Common myeloid progenitor, CD34-positive (primary cell): ENCODE results near the gene SBF2.

ENCODE experiments used
- CTCF ChIA-PET: fragments of 350-600 bp; sonication (Branson Sonifier 250); formaldehyde crosslinking; loops from one replicate; lab custom pipeline; 2021; ENCODE audit warnings: antibody characterized with exemption; lab: Charles Lee
- POLR2A ChIA-PET: fragments of 350-600 bp; sonication (Branson Sonifier 250); formaldehyde crosslinking; loops from one replicate; lab custom pipeline; 2021; ENCODE audit warnings: antibody characterized with exemption; lab: Charles Lee
- DNase-seq, 3 donors: peaks; one replicate each; pipeline versions ENCODE4 v3.0.0 to v3.0.0-alpha.2; 2013
- H3K27ac ChIP-seq, 2 experiments: 1 replicate in 1 of 2; 2 replicates in 1 of 2; pipeline ENCODE4 v1.7.0; 2013; ENCODE audit warnings: inconsistent platforms in 2 of 2, low read length in 2 of 2, mild to moderate bottlenecking in 2 of 2, low read depth in 1 of 2, moderate library complexity in 1 of 2; ENCODE audit not compliant: severe bottlenecking in 2 of 2, insufficient read depth in 1 of 2, poor library complexity in 1 of 2
- H3K27me3 ChIP-seq, 5 experiments: replicated peaks in 2 of 5; 1 replicate in 3 of 5; 2 replicates in 2 of 5; pipeline versions ENCODE4 v1.6.1 to v1.7.0; 2013; ENCODE audit warnings: low read length in 4 of 5, mild to moderate bottlenecking in 2 of 5, moderate library complexity in 2 of 5, inconsistent platforms in 1 of 5; ENCODE audit not compliant: insufficient read depth in 5 of 5, control insufficient read depth in 4 of 5
- H3K36me3 ChIP-seq, 4 experiments: 1 replicate in 2 of 4; 2 replicates in 2 of 4; pipeline versions ENCODE4 v1.6.1 to v1.7.0; 2013; ENCODE audit warnings: low read length in 3 of 4, control low read depth in 1 of 4, mild to moderate bottlenecking in 1 of 4; ENCODE audit not compliant: control insufficient read depth in 4 of 4, insufficient read depth in 4 of 4
- H3K4me1 ChIP-seq, 4 experiments: 1 replicate in 3 of 4; 2 replicates in 1 of 4; pipeline versions ENCODE4 v1.6.1 to v1.7.1; 2013; ENCODE audit warnings: low read length in 3 of 4, mild to moderate bottlenecking in 3 of 4, control low read depth in 1 of 4, inconsistent platforms in 1 of 4, moderate library complexity in 1 of 4; ENCODE audit not compliant: control insufficient read depth in 4 of 4, insufficient read depth in 4 of 4; ENCODE audit errors: control extremely low read depth in 1 of 4
- H3K4me3 ChIP-seq, 7 experiments: 1 replicate in 4 of 7; 2 replicates in 3 of 7; pipeline versions ENCODE4 v1.5.1 to v1.7.0; 2013; ENCODE audit warnings: mild to moderate bottlenecking in 7 of 7, low read length in 6 of 7, moderate library complexity in 6 of 7, inconsistent platforms in 2 of 7, low read depth in 2 of 7, control low read depth in 1 of 7; ENCODE audit not compliant: insufficient read depth in 4 of 7, control insufficient read depth in 1 of 7; ENCODE audit errors: extremely low read depth in 1 of 7
- H3K9me3 ChIP-seq, 5 experiments: 1 replicate in 4 of 5; 2 replicates in 1 of 5; pipeline versions ENCODE4 v1.6.1 to v1.7.1; 2013; ENCODE audit warnings: low read length in 4 of 5, mild to moderate bottlenecking in 2 of 5, inconsistent platforms in 1 of 5, low read depth in 1 of 5, moderate library complexity in 1 of 5; ENCODE audit not compliant: control insufficient read depth in 4 of 5, insufficient read depth in 2 of 5; ENCODE audit errors: control extremely low read depth in 1 of 5
- WGBS: methylation state at CpG from one replicate; pipeline ENCODE4 v1.1.5; 2013; ENCODE audit not compliant: insufficient coverage; 5-methylcytosine and 5-hydroxymethylcytosine counted together

SBF2 gene

DNA sequence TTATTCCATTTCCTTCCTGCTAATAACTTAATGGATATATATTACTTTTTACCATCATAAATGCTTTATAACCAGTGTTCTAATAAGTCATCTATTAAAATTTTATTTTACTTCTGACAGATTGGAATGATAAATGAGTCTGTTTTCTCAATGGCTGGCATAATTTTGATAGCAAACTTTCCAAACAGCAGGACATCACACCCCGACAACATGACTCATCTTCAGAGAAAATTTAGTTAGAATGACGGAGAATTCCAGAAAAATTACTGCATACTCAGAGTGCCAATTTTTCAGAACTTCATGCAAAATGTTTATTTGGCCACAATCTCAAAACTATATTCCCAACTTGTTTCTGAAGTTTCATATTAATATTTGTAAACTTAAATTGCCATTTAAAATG, 455.8 kb downstream of the SBF2 start:
- no peaks in the 10 kb centered on the region for H3K9me3 ChIP-seq
- CTCF ChIA-PET, result no interaction called here
- 100% methylated on average over 2 of the region's 2 CpGs for WGBS
- H3K36me3 ChIP-seq, result peaks cover 0 to 11% (median 6%) of the 10 kb centered on the region in 4 experiments
- H3K27me3 ChIP-seq, result no peaks in the 10 kb centered on the region
- no peak for DNase-seq
- POLR2A ChIA-PET, result no interaction called here
- no peak overlapping the region for H3K4me3 ChIP-seq
- no peaks in the 10 kb centered on the region for H3K4me1 ChIP-seq
- H3K27ac ChIP-seq, result no peak overlapping the region

DNA sequence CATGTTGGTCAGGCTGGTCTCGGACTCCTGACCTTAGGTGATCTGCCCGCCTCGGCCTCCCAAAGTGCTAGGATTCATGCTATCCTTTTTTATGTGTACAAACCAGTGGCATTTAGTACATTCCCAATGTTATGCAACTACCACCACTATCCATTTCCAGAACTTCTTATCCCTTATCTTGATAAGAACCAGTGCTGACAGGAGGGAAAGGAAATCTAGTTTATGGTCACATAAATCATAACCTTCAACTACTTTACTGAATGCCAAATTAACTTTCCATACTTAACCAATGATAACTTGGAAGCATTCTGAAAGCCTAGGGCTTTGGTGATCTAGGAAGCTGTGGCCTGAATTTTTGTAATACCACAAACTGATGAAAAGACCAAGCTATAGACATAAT, 459.7 kb downstream of the SBF2 start:
- ChIA-PET POLR2A (no interaction called here), CTCF (no interaction called here)
- H3K36me3 ChIP-seq, result peaks cover 0 to 16% (median 9%) of the 10 kb centered on the region in 4 experiments
- no peak for DNase-seq
- no peak overlapping the region for H3K4me3 ChIP-seq
- no peaks in the 10 kb centered on the region for H3K9me3 ChIP-seq
- WGBS, result 100% methylated on average over 3 of the region's 3 CpGs
- no peaks in the 10 kb centered on the region for H3K4me1 ChIP-seq
- H3K27ac ChIP-seq, result no peak overlapping the region
- no peaks in the 10 kb centered on the region for H3K27me3 ChIP-seq

DNA sequence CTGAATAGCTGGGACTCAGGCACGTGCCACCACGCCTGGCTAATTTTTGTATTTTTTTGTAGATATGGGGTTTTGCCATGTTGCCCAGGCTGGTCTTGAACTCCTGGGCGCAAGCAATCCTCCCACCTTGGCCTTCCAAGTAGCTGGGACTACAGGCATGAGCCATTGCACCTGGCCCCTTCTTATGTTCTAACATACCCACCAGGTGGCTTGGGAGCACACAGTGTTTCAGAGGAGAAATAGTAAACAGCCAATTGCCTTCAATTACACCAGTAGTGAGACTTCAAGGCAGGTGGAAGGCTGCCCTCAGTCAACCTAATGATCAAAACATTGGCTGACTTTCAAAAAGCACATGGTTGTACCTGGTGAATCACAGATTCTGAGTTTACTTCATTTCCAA, 462.9 kb downstream of the SBF2 start:
- WGBS, result no CpG with 5 or more reads among the region's 3 CpGs
- ChIA-PET POLR2A (no interaction called here), CTCF (no interaction called here)
- no peaks in the 10 kb centered on the region for H3K9me3 ChIP-seq
- no peaks in the 10 kb centered on the region for H3K4me1 ChIP-seq
- peaks cover 0 to 14% (median 7%) of the 10 kb centered on the region in 4 experiments for H3K36me3 ChIP-seq
- H3K4me3 ChIP-seq, result no peak overlapping the region
- DNase-seq, result no peak
- no peak overlapping the region for H3K27ac ChIP-seq
- no peaks in the 10 kb centered on the region for H3K27me3 ChIP-seq

GRCh38 chr11:9827708-9828107, 466.3 kb downstream of the SBF2 start:
- POLR2A ChIA-PET, result no interaction called here
- no peak overlapping the region for H3K4me3 ChIP-seq
- H3K27me3 ChIP-seq, result no peaks in the 10 kb centered on the region
- H3K4me1 ChIP-seq, result no peaks in the 10 kb centered on the region
- WGBS, result 88% methylated on average over 1 of the region's 1 CpG
- H3K36me3 ChIP-seq, result peaks cover 0 to 12% (median 7%) of the 10 kb centered on the region in 4 experiments
- no peak overlapping the region for H3K27ac ChIP-seq
- CTCF ChIA-PET, result no interaction called here
- H3K9me3 ChIP-seq, result no peaks in the 10 kb centered on the region
- DNase-seq, result no peak

GRCh38 chr11:9826390-9826789, 467.6 kb downstream of the SBF2 start:
- ChIA-PET CTCF (no interaction called here), POLR2A (no interaction called here)
- no peak for DNase-seq
- H3K36me3 ChIP-seq, result peaks cover 0 to 9% (median 3%) of the 10 kb centered on the region in 4 experiments
- 100% methylated on average over 1 of the region's 1 CpG for WGBS
- no peak overlapping the region for H3K4me3 ChIP-seq
- no peak overlapping the region for H3K27ac ChIP-seq
- H3K4me1 ChIP-seq, result no peaks in the 10 kb centered on the region
- H3K27me3 ChIP-seq, result no peaks in the 10 kb centered on the region
- H3K9me3 ChIP-seq, result no peaks in the 10 kb centered on the region

DNA sequence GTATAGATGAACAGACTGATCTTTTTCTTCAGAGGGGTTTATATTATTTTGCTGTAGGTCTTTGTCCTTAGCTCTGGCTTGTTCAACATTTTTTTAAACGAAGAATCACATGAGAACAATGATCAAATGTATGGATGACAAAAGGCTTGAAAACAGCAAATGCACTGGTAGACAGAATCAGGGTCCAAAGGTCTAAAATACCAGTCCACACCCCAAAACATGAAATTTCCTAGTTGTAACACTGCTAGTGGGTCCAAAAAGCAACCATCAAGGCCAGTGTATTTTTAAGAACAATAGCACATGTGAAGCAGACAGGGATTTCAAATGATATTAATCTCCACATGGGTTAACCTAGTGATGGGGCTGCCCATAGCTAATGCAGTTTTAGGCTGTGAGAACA, 468.1 kb downstream of the SBF2 start:
- Histone ChIP-seq H3K4me1 (no peaks in the 10 kb centered on the region), H3K27ac (no peak overlapping the region), H3K36me3 (peaks cover 0 to 6% (median under 1%) of the 10 kb centered on the region in 4 experiments), H3K27me3 (no peaks in the 10 kb centered on the region), H3K4me3 (no peak overlapping the region), H3K9me3 (no peaks in the 10 kb centered on the region)
- CTCF ChIA-PET, result no interaction called here
- no peak for DNase-seq
- 100% methylated on average over 1 of the region's 1 CpG for whole genome bisulfite sequencing
- POLR2A ChIA-PET, result no interaction called here

DNA sequence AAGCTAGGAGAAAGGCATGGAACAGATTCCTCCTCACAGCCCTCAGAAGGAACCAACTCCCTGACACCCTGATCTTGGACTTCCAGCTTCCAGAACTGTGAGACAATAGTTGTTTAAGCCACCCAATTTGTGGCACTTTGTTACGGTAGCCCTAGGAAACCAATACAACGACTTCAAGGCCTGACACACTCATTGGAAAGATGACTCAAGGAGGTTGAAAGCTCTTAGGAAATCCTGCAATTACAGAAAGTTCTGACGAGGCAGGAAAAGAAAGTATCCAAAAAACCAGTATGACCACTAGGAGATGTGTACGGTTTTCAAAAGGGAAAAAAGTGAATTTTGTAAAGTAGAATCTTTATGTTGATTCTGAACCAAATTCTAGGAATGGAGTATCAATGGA, 468.7 kb downstream of the SBF2 start:
- Histone ChIP-seq H3K9me3 (no peaks in the 10 kb centered on the region), H3K4me3 (no peak overlapping the region), H3K36me3 (peaks cover 0 to 6% (median under 1%) of the 10 kb centered on the region in 4 experiments), H3K27ac (no peak overlapping the region), H3K27me3 (no peaks in the 10 kb centered on the region), H3K4me1 (no peaks in the 10 kb centered on the region)
- DNase-seq, result no peak
- CTCF ChIA-PET, result no interaction called here
- POLR2A ChIA-PET, result no interaction called here
- 100% methylated on average over 4 of the region's 4 CpGs for WGBS
